Measurements from ENCODE around the gene NRL. TPM values are rescaled to one million over a fixed set of nuclear protein-coding genes. Genes with fewer than 3 reads are reported as not detected.

Gene NRL
- polyA plus RNA-seq, 2 of the 4 experiments (the other 2 are of a cell fraction): 0.93 to 0.97 TPM

- TF ChIP-seq ESRRA (IDR thresholded peaks at IDR 0.05; ENCODE audit: borderline replicate concordance, low read length): no peak
Observed at GRCh38 chr14:24086193-24086955, 28.4 kb downstream of the NRL start (continued).

DNA sequence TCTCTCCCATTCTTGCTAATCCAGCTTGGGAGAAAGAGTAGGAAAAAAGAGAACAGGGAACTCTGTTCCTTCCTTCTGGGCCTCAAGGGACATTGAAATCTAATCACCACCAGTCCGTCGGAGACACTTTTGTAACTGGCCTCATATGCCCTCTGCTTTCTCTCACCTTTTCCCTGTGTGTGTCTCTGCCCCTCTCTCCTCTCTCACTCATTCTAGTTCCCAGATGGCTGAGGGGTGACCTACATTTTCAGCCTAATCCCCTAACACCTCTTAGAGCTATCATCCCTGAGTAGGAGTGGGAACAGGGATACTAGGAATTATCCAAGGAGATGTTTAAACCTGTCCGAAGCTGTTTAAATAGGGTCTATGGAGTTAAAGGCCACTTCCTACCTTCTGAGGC lies 29.5 kb downstream of the NRL start:
- H3K4me3 ChIP-seq: no peak overlapping the region
- ChIA-PET POLR2A (no interaction called here), CTCF (interaction anchor here (1.4 to 8.4 kb wide), 6 partner anchors 10 to 28 kb away, joined by 3 to 106 read pairs (median 10); no protein-coding TSS in a partner anchor)
- DNase-seq (ENCODE audit: low read depth in 1 of 2, low spot score in 1 of 2) (no peak), ATAC-seq (no peak), FAIRE-seq (no peak)
- no peak overlapping the region for H3K4me2 ChIP-seq
- no peak overlapping the region for H3K27ac ChIP-seq
- no peak for TF ChIP-seq MAFK (IDR thresholded peaks at IDR 0.05; ENCODE audit: partially characterized antibody)
- WGBS (ENCODE audit: missing lambda C conversion rate): 90% methylated on average over 3 of the region's 3 CpGs
- peaks cover 12% of the 10 kb centered on the region for H3K4me1 ChIP-seq
- no peaks in the 10 kb centered on the region for H3K9me3 ChIP-seq

DNA sequence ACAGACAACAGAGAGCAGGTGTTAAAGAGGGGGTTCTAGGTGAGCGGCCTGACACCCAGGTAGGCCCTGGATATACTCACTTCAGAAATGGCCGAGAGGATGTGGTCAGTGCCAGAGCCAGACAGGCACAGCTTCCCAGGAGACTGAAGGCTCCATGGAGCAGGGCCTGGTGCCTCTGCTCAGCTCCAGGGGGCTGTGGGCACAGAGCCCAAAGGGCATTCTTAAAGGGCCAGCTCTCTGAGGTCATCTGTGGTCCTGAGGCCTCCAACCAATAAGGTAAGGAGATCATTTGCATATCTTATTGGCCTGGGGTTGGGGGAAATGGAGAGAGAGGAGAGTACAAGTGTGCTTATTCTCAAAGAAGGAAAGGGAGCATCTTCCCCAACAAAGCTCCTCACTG lies 30.3 kb downstream of the NRL start:
- FAIRE-seq: no peak
- Histone ChIP-seq H3K9me3 (no peaks in the 10 kb centered on the region), H3K4me3 (no peak overlapping the region), H3K4me1 (peaks cover 15% of the 10 kb centered on the region), H3K4me2 (no peak overlapping the region), H3K27ac (no peak overlapping the region)
- no peak for ATAC-seq
- no peak for DNase-seq (ENCODE audit: low read depth in 1 of 2, low spot score in 1 of 2)
- ChIA-PET CTCF (interaction anchor here (0.7 to 8.4 kb wide), 6 partner anchors 11 to 201 kb away, joined by 3 to 106 read pairs (median 9); no protein-coding TSS in a partner anchor), POLR2A (no interaction called here)
- TF ChIP-seq JUNB (IDR thresholded peaks at IDR 0.05): no peak
- TF ChIP-seq, protein P1, sequence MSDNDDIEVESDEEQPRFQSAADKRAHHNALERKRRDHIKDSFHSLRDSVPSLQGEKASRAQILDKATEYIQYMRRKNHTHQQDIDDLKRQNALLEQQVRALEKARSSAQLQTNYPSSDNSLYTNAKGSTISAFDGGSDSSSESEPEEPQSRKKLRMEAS (IDR thresholded peaks at IDR 0.05): no peak
- no peak for TF ChIP-seq RARB (CRISPR knock-in tag; IDR thresholded peaks at IDR 0.05)
- no peak for TF ChIP-seq CHD2 (IDR thresholded peaks at IDR 0.05; ENCODE audit: low read length, partially characterized antibody)
- 82% methylated on average over 2 of the region's 2 CpGs for WGBS (ENCODE audit: missing lambda C conversion rate)

DNA sequence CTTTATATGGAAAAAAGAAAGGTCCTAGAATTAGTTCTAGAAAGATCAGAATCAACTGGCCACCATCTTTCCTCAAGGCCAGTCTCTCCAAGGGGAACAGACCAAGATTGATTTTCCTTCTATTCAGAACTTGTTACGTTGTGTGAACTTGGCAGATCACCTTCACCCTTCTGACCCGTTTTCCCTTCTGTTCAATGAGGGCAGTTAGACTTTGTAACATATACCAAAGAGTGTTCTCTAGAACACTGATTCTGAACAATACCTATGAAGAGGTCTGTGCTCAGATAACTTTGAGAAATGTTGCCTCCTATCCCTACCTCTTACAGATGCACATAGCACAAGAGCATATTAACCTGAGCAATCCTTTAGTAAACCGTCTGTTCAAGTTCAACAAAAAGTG lies 31.3 kb downstream of the NRL start:
- ATAC-seq (no peak), DNase-seq (ENCODE audit: low read depth in 1 of 2, low spot score in 1 of 2) (no peak), FAIRE-seq (no peak)
- CTCF ChIA-PET: interaction anchor here (0.7 to 8.4 kb wide), 4 partner anchors 15 to 27 kb away, joined by 3 to 106 read pairs (median 4); no protein-coding TSS in a partner anchor
- POLR2A ChIA-PET: no interaction called here
- no peak overlapping the region for H3K4me2 ChIP-seq
- H3K4me3 ChIP-seq: no peak overlapping the region
- H3K9me3 ChIP-seq: no peaks in the 10 kb centered on the region
- TF ChIP-seq SREBF2 (IDR thresholded peaks at IDR 0.05) (no peak), MYC (IDR thresholded peaks at IDR 0.05; ENCODE audit: borderline replicate concordance, low read length) (no peak), RFX5 (IDR thresholded peaks at IDR 0.05) (no peak), FOSL2 (IDR thresholded peaks at IDR 0.05) (no peak), FOSL2 (CRISPR knock-in tag; IDR thresholded peaks at IDR 0.05) (no peak), EP300 (IDR thresholded peaks at IDR 0.05) (no peak), EHF (CRISPR knock-in tag; IDR thresholded peaks at IDR 0.05) (no peak), HDAC2 (IDR thresholded peaks at IDR 0.05) (no peak), KDM1A (IDR thresholded peaks at IDR 0.05; ENCODE audit: low read depth) (no peak), RARB (CRISPR knock-in tag; IDR thresholded peaks at IDR 0.05) (no peak), POLR2A (IDR thresholded peaks at IDR 0.05; ENCODE audit: low read length) (no peak), CBX2 (IDR thresholded peaks at IDR 0.05; ENCODE audit: borderline replicate concordance, low read depth) (no peak), USF2 (IDR thresholded peaks at IDR 0.05) (no peak), FOXS1 (CRISPR knock-in tag; IDR thresholded peaks at IDR 0.05) (no peak), POLR2AphosphoS2 (conservative IDR thresholded peaks at IDR 0.05; ENCODE audit: low read length) (no peak)
- TF ChIP-seq, protein P1 (IDR thresholded peaks at IDR 0.05): no peak
- TF ChIP-seq, protein P2, sequence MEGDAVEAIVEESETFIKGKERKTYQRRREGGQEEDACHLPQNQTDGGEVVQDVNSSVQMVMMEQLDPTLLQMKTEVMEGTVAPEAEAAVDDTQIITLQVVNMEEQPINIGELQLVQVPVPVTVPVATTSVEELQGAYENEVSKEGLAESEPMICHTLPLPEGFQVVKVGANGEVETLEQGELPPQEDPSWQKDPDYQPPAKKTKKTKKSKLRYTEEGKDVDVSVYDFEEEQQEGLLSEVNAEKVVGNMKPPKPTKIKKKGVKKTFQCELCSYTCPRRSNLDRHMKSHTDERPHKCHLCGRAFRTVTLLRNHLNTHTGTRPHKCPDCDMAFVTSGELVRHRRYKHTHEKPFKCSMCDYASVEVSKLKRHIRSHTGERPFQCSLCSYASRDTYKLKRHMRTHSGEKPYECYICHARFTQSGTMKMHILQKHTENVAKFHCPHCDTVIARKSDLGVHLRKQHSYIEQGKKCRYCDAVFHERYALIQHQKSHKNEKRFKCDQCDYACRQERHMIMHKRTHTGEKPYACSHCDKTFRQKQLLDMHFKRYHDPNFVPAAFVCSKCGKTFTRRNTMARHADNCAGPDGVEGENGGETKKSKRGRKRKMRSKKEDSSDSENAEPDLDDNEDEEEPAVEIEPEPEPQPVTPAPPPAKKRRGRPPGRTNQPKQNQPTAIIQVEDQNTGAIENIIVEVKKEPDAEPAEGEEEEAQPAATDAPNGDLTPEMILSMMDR (IDR thresholded peaks at IDR 0.05): no peak
- TF ChIP-seq, protein P3, sequence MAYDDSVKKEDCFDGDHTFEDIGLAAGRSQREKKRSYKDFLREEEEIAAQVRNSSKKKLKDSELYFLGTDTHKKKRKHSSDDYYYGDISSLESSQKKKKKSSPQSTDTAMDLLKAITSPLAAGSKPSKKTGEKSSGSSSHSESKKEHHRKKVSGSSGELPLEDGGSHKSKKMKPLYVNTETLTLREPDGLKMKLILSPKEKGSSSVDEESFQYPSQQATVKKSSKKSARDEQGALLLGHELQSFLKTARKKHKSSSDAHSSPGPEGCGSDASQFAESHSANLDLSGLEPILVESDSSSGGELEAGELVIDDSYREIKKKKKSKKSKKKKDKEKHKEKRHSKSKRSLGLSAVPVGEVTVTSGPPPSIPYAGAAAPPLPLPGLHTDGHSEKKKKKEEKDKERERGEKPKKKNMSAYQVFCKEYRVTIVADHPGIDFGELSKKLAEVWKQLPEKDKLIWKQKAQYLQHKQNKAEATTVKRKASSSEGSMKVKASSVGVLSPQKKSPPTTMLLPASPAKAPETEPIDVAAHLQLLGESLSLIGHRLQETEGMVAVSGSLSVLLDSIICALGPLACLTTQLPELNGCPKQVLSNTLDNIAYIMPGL (CRISPR knock-in tag; IDR thresholded peaks at IDR 0.05; ENCODE audit: borderline replicate concordance): no peak
- WGBS (ENCODE audit: missing lambda C conversion rate): 67% methylated on average over 3 of the region's 3 CpGs
- peaks cover 15% of the 10 kb centered on the region for H3K4me1 ChIP-seq
- no peak overlapping the region for H3K27ac ChIP-seq
